Measurements from ENCODE around the gene REPS1.

GRCh38 chr6:139007428-139007827, 19.4 kb upstream of the REPS1 start:
- TF ChIP-seq CTCF (IDR thresholded peaks at IDR 0.05 in 4 of 5, conservative IDR thresholded peaks at IDR 0.05 in 1 of 5): no peak
- no peak for TF ChIP-seq POLR2A (IDR thresholded peaks at IDR 0.05)

Data from gastrocnemius medialis (tissue), 4 donors.